Stomach (tissue), 4 donors: Measurements from ENCODE around the gene SOAT2.

Experiments used
- POLR2A ChIP-seq, 4 donors: fragments of 450-650 bp; IDR thresholded peaks; one replicate each; pipeline ENCODE4 v1.6.1; 2016; ENCODE audit warnings: antibody characterized with exemption in 4 of 4, control low read depth in 2 of 4, mild to moderate bottlenecking in 1 of 4, moderate library complexity in 1 of 4
- POLR2AphosphoS5 ChIP-seq, 3 donors: sonication (generic); formaldehyde crosslinking; IDR thresholded peaks; one replicate each; pipeline ENCODE4 v1.6.1; 2016; ENCODE audit warnings: antibody characterized with exemption in 3 of 3
- TF ChIP-seq, protein P1 (sequence below), 7 experiments: fragments of 450-650 bp in 4 of 7; fragments of 200-600 bp in 3 of 7; sonication (generic) in 3 of 7; IDR thresholded peaks; one replicate each; pipeline ENCODE4 v1.5.1; 2016 to 2019; ENCODE audit warnings: antibody characterized with exemption in 7 of 7, control low read depth in 2 of 7, mild to moderate bottlenecking in 1 of 7

- TF ChIP-seq, protein P1, sequence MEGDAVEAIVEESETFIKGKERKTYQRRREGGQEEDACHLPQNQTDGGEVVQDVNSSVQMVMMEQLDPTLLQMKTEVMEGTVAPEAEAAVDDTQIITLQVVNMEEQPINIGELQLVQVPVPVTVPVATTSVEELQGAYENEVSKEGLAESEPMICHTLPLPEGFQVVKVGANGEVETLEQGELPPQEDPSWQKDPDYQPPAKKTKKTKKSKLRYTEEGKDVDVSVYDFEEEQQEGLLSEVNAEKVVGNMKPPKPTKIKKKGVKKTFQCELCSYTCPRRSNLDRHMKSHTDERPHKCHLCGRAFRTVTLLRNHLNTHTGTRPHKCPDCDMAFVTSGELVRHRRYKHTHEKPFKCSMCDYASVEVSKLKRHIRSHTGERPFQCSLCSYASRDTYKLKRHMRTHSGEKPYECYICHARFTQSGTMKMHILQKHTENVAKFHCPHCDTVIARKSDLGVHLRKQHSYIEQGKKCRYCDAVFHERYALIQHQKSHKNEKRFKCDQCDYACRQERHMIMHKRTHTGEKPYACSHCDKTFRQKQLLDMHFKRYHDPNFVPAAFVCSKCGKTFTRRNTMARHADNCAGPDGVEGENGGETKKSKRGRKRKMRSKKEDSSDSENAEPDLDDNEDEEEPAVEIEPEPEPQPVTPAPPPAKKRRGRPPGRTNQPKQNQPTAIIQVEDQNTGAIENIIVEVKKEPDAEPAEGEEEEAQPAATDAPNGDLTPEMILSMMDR (IDR thresholded peaks at IDR 0.05): no peak
- no peak for TF ChIP-seq POLR2AphosphoS5 (IDR thresholded peaks at IDR 0.05)
- TF ChIP-seq POLR2A (IDR thresholded peaks at IDR 0.05): no peak
These were observed 68.5 kb downstream of the SOAT2 start for GRCh38 chr12:53171725-53172329.
